NCI-H1092 treated with DMSO at 0.1 percent for 48 hours (cell line): ENCODE data around the gene MPPED2.

Experiments
- DNase-seq: peaks from one replicate; lab custom pipeline; 2025; lab: John Stamatoyannopoulos, UW

Gene MPPED2

DNA sequence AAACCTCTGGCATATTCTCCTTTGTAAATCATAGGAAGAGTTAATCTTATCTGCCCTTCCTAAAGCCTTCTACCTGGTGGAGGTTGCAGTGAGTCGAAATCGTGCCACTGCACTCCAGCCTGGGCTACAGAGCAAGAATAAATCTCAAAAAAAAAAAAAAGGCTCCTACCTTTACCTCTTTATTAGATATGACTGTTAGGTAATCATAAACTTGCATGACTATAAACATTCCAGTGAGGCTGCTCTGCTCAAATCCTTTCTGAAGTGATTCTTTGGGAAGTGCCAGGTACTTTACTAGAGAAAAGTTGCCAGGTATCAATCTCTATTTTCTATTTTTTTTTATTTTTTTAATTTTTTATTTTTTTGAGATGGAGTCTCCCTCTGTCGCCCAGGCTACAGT, 59.6 kb downstream of the MPPED2 start:
- DNase-seq: no peak

GRCh38 chr11:30522536-30523243, 63.5 kb downstream of the MPPED2 start:
- DNase-seq: no peak

GRCh38 chr11:30521297-30522071, 64.7 kb downstream of the MPPED2 start:
- no peak for DNase-seq

- no peak for DNase-seq
Measured at GRCh38 chr11:30513087-30513486, 73.1 kb downstream of the MPPED2 start.

DNA sequence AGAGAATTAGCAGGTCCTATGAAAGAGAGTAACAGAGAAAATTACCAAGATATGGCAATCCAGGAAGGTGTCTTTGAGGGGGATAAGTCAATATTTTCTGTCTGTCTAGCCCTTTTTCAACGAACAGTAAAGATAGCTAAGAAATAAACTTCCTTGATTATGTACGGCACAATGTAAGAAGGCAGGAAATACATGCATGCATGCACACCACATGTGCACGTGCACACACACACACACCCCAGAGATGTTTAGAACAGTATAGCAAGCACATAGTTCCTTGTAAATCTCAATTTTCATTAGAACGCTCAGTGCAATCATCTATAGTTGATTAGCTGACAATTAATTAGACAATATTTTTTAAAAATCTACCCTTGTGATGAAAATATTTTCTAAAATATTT, 74.7 kb downstream of the MPPED2 start:
- DNase-seq: no peak

- no peak for DNase-seq
Measured at GRCh38 chr11:30510750-30511149, 75.4 kb downstream of the MPPED2 start.

DNA sequence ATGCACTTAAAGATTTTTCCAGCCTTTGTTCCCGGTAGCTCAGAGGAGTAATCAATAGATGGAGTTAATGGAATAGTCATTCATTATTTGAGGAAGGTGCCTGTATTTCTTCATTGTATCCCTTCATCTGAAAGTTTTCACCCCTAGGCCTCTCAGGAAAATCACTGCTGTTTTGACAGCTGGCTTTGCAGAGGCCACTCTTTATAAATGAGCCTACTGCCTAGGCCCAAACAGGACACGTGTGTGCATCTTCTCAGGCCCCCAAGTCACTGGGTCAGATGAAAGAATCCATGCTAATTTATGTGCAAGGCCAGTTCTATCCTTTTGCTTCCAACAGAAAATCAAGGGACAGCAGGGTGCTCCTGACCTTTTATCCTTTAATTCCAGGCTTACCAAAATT, 76.8 kb downstream of the MPPED2 start:
- no peak for DNase-seq

DNA sequence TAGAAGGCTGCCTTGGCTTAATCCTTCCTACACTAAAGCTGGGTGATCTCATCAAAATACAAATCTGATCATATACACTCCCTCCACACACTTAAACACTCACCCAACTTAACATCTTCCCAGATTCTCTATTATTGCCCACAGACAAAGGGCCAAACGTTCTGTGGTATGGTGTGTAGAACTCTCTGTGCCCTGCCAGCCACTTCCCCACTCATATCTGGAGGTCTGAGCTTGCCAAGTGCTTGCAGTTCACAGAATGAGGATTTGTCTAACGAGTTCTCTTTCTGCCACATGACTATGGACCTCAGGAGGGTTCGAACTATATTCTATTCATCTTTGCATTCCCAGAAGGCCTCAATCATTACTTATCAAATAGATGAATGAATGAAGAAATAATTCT, 77.6 kb downstream of the MPPED2 start:
- no peak for DNase-seq

DNA sequence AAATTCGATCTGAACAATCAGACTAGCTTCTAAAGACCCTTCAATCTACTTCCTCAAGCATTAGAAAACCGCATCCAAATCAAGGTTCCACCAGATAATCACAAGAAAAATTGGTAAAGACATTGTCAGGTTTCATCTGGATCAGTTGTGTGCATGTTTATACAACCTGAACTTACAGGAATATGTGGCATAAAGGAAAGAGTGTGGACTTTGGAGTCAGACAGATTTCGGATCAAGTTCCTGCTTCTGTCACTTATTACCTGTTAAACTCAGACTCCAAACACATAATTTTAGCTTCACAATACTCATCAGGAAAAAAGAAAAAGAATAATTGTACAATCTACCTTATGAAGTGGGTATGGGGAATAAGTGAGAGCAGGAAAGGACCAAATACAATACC, 80.5 kb downstream of the MPPED2 start:
- DNase-seq: no peak

DNA sequence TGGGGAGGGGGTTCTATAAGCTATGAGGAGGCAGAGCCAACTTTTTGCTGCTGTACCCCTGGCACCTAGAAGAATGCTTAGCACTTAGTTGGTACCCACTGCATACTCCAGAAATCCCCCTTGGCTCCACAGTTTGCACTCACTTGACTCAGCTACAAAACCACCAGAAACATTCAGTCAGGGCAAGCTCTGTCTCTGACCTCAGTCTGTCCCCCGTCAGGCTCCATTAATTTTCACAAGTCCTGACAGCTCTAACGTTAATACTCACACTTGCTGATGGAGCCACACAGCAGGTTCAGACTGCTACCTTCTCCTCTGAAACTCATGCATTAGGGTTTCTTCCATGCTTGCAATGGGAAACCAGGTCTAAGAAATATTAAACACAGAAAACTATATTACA, 81.7 kb downstream of the MPPED2 start:
- no peak for DNase-seq

DNA sequence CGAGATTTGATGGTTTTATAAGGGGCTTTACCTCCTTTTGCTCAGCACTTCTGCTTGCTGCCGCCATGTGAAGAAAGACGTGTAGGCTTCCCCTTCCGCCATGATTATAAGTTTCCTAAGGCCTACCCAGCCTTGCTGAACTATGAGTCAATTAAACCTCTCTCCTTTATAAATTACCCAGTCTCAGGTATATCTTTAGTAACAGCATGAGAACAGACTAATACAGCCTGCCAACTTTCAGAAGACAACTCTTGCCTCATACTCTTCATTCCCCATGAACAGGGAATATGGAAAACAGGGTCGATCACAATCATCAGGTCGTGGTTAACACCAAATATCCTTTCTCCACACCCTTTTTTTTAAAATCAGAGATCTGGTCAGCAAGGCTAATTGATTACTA, 83.0 kb downstream of the MPPED2 start:
- DNase-seq: no peak

DNA sequence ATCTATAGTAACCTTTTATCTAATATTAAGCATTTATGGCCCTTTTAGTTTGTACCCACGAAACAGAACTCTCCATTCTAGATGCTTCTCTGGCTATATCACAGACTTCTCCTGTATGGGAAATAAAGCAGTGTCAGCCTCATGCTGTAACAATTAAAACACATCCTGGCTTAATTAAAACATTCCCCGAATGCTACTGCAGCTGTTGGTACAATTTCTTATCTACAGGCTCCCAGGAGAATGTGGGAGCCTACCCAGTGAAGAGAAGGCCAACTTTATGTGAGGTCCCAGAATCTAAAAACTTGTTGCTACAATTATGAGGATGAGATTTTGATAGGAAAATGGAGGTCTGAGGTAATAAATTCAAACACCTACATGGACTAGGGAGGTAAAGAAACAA, 83.8 kb downstream of the MPPED2 start:
- DNase-seq: no peak

DNA sequence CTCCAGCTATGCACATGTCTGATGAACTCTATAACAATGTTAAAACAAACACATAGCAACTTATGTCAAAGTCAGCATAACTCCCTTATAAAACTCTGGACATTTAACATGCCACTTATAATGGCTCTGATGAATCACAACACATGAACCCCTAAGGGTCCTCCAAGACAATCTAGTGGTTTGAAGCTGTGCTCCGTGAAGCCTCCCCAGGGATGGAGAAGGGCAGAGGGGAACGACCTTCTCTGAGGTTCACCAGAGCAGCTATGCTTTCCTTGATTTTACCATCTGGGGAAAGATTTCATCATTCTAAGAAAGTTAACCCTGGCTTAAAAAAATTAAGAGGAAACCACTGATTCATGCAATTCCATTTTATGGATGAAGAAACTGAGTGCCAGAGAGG, 84.4 kb downstream of the MPPED2 start:
- no peak for DNase-seq

DNA sequence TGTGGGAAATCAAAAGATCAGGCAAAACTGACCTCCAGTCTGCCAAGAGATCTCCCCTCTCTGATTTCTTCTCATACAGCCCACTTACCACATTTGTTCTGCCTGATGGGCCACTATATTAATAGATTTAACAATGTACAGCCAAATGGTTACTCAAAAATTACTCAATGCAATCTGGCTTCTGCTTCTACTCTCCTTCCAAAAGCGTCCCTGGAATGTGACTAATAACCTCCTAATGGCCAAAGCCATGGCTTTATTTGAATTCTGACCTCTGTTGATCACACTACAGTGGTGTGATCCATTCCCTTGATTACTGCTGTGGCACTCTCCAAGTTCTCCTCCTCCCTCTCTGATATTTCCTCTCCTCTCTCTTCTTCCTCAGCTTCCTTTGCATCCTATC, 86.2 kb downstream of the MPPED2 start:
- DNase-seq: no peak

DNA sequence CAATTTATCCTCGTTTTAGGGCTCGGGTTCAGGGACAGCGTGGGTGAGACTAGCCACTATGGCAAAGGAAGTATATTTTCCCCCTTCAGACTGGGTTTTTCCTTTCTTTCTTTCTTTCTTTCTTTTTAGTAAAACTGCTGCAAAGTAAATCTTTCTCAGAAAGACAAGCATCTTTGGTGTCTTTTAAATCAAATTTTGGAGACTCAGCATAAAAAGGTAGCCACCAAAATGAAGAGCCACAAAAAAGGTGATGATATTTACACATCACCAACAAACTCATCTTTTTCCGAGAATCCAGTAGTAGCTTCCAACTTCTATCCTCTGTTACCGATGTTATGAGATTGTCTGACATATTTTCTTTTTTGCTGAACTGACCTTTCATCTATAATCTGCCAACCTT, 88.6 kb downstream of the MPPED2 start:
- DNase-seq: no peak

- no peak for DNase-seq
Measured at GRCh38 chr11:30496935-30497334, 89.2 kb downstream of the MPPED2 start.

GRCh38 chr11:30495437-30495836, 90.7 kb downstream of the MPPED2 start:
- no peak for DNase-seq

GRCh38 chr11:30489511-30489910, 96.6 kb downstream of the MPPED2 start:
- no peak for DNase-seq

DNA sequence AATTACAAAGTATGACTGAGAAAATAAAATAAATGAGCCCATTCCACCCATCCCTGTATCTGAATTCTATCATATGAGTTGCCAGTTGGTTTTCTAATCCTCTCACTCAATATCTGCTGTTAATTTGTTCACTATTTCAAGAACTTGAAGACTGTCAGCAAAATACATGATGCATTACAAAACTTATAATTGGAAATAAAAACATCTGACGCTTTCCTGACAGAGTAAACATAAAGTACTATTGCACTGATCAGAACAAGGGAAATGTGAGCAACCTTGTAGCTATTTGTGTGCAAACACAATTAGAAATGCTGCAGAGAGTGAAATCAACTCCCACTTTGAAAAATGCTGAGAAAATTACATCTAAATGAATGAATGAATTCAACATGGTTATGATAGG, 97.1 kb downstream of the MPPED2 start:
- no peak for DNase-seq

DNA sequence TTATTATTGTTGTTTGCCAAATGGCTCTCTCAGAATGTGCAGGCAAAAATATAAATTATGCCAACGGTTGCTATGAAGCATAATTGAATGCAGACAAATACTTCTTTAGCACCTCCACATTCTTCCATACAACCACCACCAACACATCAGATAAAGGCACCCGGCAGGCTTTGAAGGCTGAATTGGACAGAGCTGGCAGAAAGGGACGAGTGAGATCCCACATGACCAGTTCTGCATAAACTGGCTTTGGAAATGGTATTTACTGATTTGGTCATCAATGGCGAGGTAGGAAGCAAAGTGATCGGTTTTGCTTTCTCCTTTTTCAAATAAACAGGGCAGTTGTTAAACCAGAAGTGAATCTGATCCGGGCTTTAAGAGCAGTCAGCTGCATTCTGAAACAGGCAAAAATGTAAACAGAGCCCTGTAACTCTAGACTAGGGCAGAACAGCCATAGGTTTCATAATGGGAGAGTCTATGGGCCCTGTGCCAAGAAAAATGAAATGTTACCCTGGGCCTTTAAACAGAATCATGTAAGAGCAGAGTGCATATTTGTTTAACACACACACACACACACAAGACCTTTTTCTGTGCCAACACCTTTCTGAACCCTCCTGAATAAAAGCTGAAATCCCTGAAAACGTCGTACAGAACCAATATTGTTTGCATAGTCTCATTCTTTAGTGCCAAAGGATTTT, 97.7 kb downstream of the MPPED2 start:
- DNase-seq: peak; percentile 92

GRCh38 chr11:30487200-30487898, 98.8 kb downstream of the MPPED2 start:
- DNase-seq: no peak

DNA sequence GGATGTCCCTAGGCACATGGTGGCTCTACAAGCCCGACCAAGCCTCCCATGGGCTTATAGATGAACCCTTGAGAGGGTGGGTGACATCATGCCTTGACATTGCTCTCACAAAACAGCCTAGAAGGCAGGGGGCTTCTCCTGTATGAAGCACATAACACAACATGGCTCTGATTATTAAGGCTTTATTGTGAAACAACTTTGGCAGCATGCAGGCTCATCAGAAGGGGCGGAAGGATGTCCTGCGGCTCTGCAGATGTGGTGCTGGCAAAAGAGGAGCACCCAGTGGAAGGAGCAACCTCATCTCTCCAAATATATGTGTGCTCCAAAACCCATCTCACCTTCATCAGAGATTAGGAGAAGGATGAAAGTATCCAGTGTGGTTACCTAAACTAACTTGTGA, 100.4 kb downstream of the MPPED2 start:
- no peak for DNase-seq

DNA sequence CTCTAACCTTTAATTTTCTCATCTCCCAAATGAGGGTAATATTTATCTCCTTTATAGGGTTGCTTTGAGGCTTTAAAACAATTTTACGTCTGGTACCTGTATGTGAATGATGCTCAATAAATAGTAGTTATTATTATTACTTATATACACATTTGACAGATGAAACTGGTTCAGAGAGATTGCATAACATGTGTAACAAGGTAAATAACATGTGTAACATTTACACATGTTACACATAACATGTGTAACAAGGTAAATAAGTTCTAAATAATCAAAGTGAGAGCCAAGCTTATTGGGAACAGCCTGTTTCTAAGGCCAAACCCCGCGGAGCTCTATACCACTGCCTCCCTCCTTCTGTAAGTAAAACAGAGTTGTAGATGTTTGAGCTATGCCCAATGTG, 100.9 kb downstream of the MPPED2 start:
- DNase-seq: no peak
